Gastroesophageal sphincter (tissue), 3 donors: Measurements from ENCODE around the gene ADIPOR2.

Experiments used
- CTCF ChIP-seq, 4 experiments: fragments of 200-600 bp in 2 of 4; fragments of 450-650 bp in 2 of 4; sonication (generic) in 1 of 4; IDR thresholded peaks; one replicate each; pipeline ENCODE4 v1.5.1; 2017 to 2019; ENCODE audit warnings: antibody characterized with exemption in 4 of 4, mild to moderate bottlenecking in 2 of 4, moderate library complexity in 2 of 4
- EP300 ChIP-seq: sonication (generic); formaldehyde crosslinking; IDR thresholded peaks from one replicate; pipeline ENCODE4 v1.6.1; 2017; ENCODE audit warnings: antibody characterized with exemption, mild to moderate bottlenecking

- TF ChIP-seq CTCF (IDR thresholded peaks at IDR 0.05): no peak
- TF ChIP-seq EP300: no peak
Observed at GRCh38 chr12:1763153-1763552, 72.3 kb downstream of the ADIPOR2 start.
